Measurements from ENCODE around the gene HAPLN3.

Gene HAPLN3

DNA sequence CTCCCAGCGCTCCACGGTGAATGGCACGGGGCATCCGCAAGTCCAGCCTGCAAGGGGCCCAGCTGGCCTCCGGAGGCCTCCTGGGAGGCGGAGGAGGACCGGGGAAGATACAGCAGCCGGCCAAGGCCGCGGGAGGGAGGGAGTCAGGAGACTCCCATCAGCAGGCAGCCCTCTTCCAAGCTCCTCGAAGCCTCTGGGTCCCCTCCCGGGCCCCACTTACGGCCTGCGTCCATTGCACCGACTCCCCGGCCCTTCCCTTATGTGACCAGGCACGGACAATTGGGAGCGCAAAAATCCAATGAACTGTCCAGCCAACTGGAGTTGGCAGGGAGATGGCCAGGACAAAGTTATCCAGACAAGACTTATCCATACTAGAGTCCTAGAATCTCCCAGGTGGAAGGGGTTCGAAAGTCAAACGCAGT, 17.2 kb upstream of the HAPLN3 start:
- FAIRE-seq (no peak), DNase-seq (ENCODE audit: insufficient read length, low spot score) (no peak)

DNA sequence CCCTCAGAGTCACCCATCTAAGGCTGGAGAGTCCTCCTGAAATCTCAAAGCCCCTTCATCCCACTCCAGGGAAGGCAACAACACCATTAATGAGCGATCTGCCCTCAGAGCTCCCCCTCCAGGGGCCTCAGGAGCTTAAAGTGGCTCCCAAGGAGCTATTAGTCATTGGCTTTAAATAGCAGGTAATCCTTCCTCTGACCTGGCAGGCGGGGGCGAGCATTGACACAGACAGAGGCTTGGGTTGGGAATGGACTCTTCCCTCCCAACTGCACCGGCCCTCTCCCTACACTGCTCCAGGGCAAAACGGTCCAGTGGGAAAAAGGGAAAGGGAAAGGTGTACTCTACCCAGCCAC, 16.4 kb upstream of the HAPLN3 start:
- FAIRE-seq (no peak), DNase-seq (ENCODE audit: insufficient read length, low spot score) (no peak)

DNA sequence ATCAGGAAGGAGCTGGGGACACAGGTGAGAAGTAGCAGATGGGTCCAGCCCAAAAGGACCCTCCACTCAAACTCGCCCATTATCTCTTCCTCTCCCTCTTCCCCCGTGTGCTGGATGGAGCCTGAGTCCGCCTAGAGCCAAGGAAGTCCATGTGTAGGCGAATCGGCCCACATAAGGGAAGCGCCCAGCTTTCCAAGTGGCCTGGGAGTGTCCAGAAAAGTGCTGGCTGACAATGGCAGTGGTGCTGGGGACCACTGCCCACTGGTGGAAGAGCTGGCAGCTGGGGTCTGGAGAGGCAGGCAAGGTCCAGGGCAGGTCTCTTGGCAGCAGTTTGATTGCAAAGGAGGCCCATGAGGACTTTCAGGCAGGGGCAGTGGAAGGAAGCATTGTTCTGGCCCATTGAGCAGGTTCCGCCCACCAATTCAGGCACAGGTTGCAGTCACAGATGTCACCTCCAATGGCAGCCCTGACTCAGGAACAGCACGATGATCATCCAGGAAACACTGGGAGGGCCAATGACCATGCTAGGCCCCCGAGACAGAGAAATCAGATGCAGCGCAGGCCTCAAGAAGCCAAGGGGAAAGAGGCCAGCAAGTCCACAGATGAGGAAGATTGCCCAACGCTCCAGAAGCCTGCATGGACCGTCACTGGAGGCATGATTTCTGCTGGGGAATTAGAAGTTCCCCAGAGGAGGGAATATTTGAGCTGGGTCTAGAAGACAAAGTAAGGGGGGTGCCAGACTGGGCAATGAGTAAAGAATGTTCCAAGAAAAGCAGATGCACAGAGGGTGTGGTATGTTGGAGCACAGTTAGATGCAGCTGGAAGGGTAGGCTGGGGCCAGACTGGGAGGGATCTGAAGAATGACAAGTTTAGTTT, 14.8 kb upstream of the HAPLN3 start:
- DNase-seq (ENCODE audit: insufficient read length, low spot score): no peak
- no peak for FAIRE-seq

DNA sequence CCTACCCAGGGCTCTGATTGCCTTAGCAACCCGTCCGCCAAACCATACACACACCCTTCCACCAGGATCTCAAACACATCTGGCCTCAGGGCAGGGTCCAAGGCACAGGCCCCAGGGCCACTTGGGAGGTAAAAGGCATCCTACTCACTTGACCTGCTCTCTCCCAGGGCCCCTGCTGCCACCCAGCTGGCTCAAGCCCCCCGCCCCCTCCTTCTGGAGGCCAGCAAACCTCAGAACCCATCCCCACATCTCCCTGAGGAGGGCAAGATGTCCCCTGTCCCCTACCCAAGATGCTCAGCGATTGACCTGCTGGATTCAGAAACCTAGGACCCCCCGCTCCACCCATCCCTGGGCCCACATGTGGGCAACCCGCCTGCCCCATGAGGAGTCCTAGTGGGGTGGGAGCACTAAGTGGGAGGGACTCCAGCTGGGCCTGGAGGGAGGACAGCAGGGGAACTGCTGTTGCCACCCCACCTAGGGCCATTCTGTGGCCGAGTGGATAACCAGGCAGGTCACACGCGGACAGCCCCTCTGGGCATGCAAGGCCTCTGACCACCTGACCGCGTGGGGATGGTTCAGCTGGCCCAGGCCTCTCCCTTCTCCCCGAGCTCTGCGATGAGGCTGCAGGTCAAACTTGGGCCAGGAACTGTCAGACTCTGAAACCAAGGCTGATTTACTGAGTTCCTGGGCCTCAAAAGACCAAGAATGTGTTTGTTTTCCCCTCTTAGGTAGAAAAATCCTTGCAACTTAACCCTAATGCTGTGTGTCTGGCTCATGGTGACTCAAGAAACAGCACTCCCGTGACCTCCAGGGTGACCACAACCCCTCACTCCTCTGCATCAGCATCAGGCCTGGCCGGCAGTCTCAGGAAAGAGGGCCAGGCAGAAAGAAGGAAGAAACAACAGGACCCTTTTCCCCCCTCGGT, 13.6 kb upstream of the HAPLN3 start:
- DNase-seq (ENCODE audit: insufficient read length, low spot score) (no peak), FAIRE-seq (no peak)

DNA sequence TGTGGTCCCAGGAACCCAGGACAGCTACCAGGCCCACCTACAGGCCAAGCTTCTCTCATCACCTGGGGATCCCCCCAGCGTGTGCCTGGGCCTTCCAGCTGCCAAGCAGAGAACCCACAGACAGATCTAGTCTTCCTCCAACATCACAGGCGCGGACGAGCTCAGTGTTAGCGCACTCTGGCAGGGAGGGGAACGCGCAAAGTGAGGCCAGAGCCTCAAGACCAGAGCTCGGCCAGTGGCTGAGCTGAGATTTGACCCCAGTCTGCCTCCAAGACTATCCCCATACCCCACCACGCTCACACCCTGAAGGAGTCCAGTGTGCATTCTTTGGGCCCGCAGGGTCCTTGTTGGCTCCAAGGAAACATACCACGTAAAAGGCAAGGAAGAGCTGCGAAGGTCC, 12.8 kb upstream of the HAPLN3 start:
- no peak for FAIRE-seq
- DNase-seq (ENCODE audit: insufficient read length, low spot score): no peak

DNA sequence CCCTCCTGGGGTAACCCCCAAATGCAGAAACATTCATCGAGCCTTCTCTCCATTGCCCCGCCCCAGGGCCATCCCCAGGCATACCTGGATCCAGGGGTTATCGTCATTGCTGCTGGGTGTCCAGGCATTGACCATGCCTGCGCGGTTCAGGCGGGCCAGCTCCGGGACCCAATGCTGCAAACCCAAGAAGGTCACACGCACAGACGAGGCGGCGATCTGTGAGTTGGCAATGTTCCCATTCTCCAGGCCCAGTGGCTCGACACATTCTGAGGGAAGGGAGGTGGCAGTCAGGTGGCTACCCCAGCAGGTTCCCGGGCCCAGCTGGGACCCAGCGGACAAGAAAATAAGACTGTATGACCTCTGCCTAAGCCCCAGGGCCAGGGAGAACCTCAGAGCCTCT, 11.8 kb upstream of the HAPLN3 start:
- no peak for DNase-seq (ENCODE audit: insufficient read length, low spot score)
- no peak for FAIRE-seq

DNA sequence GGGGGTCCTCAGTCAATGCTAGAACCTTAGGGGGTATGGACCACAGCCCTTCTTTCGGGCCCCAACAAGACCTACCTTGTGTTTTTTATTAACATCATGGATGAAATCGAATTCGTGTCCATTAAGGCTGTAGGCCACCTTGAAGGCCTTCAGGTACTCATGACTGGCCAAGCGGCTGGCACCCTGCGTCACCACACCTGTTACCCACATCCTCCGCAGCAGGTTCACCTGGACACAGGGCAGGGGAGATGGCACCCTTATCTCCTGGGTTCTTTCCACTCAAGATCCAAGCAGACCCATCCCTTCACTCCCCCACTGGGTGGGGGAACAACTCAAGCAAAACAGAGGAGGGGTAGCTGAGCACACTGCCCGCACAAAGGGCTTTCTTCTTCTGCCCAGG, 11.2 kb upstream of the HAPLN3 start:
- no peak for FAIRE-seq
- no peak for DNase-seq (ENCODE audit: insufficient read length, low spot score)

DNA sequence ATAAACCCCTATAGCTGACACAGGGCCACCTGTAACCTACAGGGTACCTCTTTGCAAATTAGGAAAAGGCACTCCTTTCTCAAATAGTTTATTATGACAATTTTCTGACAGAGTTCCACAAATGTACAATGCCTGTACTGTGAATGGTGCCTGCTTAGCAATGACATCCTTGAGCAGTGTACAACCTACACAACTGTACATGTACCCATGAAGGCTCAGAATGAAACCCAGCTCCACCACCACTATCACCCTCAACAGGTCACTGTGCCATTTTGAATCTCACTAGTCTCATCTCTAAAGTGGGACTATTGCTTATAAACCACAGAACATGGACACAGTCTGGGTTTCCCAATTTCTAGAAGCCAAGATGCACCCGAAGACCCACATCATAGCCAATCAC, 10.8 kb upstream of the HAPLN3 start:
- DNase-seq (ENCODE audit: insufficient read length, low spot score) (no peak), FAIRE-seq (no peak)

DNA sequence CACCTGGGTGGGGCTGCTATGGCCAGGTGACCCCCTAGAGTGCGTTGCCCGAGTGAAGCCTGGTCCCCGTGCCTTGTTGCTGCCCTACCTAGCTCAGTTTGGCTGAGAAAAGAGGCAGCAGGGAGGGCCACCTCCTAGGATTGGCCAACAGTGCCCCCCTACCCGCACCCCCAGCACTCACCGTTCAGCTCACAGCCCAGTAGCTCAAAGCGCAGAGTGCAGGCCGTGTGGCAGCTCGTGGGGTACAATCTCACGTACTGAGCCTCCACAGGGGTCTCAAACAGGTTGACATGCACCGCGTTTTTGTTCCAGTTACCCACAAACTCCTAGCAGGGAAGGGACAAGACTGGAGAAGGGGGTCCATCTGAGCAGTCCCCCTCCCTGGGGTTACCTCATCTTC, 10.2 kb upstream of the HAPLN3 start:
- DNase-seq (ENCODE audit: insufficient read length, low spot score) (no peak), FAIRE-seq (no peak)

DNA sequence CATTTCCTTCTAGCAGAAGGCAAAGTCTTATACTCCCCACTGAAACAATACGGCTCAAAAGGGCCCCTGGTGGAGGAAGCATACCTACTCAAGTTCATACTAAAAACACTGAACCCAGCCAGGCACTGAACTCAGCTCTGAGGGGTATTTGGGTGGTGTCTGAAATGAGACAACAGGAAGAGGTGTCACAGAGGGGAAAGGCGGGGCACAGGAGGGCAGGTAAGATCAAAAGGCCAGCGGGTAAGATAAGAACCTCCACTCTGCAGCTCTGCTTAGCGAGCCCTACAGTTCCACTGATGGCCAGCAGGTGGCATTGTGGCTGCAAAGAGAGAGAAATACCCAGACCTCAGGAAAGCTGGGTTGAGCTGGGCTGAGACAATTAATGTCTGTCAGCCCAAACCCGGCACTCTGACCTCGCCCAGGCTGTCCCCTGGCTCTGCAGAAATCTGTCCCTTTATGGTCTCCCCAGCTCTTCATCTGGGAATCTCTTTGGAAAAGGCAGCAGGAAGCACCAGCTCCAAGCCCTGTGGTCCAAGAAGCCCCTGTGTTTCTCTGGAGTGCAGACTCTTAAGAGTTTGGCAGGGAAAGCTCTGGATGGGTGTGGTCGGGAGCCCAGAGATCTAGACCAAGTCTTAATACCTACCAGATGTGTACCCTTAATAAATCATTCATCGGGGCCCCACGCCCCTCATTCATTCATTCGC, 9.4 kb upstream of the HAPLN3 start:
- FAIRE-seq: peak; percentile 78
- peak; percentile 81 for DNase-seq (ENCODE audit: insufficient read length, low spot score)

DNA sequence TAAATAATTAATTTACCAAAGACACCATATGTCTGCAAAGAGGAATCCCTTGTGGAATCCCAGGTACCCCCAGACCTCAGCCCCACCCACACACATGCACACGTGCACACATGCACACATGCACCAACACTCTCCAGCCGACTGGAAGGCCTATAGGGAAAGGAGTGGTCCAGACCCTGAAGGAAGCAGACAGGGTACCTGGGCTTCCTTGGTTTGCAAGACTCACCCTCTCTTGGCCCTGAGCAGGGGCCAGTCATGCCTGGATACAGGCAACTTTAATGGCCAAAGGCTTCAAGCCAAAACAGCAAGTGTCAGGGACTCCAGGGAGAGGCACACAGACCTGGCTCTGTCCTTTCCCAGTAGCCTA, 8.9 kb upstream of the HAPLN3 start:
- DNase-seq (ENCODE audit: insufficient read length, low spot score) (no peak), FAIRE-seq (no peak)

DNA sequence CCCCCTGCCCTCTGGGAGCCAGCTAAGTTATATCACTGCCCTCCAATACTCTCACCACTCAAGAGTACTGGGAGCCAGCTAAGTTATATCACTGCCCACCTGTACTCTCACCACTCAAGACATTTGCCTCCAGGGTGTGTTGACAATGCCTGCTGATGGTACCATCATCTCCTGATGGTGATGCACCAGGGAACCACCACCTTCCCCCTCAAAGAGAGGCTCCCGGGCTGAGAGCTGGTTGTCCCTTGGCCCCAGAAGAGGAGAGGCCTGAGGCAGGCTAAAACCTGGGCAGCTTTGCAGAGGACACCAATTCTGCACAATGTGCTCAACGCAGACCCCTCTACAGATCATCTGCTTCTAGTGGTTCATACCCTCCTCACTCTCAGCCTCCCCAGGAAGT, 7.5 kb upstream of the HAPLN3 start:
- FAIRE-seq (no peak), DNase-seq (ENCODE audit: insufficient read length, low spot score) (no peak)

DNA sequence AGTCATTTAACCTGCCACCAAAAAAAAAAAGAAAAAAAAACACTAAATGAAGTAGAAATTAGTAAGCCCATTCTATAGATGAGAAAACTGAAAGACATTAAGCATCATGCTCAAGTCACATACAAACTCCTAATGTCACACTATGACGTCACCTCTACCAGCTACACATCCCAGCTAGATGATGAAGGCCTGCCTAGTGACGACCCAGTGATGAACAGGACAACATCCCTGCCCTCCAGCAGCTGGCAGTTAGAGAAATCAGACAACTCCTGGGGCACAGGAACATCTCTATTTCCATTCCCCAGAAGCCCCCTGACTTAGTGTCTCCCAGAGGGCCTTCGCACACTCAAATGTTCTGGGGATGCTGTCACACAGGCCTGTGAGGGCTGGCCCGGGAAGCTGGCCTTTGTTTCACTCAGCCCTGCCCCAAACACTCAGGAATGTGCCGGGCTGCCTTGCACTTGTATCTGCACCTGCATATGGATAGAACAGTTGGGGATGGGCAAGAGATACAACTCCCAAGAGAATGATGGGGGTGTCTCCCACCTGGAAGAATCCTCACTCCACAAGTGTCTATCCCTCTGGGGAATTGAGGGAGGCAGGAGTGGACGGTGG, 7.0 kb upstream of the HAPLN3 start:
- DNase-seq (ENCODE audit: insufficient read length, low spot score) (no peak), FAIRE-seq (no peak)

DNA sequence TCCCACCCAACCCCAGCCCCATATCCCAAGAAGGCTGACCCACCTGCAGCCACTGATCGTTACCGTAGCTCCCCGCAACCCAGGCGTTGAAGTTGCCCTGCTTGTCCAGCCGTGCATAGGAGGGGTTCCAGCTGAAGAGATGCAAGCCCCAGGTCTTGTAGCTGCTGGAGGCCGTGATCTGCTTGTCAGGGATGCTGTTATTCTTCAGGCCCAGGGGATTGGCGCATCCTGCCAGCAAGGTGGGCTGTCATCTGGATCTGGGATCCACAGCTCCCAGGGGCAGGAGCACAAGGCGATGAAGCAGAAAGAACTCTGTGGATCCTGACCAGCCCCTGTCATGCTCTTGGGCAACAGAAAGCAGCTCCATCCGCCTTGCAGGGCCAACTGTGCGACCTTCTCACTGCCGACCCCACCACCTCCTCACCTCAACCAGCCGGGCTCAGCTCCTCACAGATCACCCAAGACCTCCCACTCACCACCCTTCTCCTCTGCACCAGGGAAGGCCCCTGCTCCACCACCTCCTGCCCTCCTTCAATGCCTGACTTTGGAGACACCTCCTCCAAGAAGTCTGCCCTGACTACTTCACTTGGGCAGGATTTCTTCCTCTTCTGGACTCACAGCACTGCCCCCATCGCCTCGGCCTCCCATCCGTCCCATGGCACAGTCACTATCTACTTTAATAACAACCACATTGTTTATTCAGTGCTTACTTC, 6.3 kb upstream of the HAPLN3 start:
- no peak for FAIRE-seq
- DNase-seq (ENCODE audit: insufficient read length, low spot score): no peak

DNA sequence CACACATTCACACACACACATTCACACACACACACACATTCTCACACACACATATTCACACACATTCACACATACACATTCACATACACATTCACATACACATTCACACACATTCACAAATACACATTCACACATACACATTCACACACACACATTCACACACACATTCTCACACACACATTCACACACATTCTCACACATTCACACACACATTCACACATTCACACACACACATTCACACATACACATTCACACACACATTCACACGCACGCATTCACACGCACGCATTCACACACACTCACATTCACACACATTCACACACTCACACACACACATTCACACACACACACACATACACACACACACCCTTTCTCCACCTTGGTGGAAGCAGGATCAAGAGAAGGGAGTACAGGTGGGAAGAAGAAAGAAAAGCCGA, 5.7 kb upstream of the HAPLN3 start:
- FAIRE-seq: no peak
- DNase-seq (ENCODE audit: insufficient read length, low spot score): no peak

DNA sequence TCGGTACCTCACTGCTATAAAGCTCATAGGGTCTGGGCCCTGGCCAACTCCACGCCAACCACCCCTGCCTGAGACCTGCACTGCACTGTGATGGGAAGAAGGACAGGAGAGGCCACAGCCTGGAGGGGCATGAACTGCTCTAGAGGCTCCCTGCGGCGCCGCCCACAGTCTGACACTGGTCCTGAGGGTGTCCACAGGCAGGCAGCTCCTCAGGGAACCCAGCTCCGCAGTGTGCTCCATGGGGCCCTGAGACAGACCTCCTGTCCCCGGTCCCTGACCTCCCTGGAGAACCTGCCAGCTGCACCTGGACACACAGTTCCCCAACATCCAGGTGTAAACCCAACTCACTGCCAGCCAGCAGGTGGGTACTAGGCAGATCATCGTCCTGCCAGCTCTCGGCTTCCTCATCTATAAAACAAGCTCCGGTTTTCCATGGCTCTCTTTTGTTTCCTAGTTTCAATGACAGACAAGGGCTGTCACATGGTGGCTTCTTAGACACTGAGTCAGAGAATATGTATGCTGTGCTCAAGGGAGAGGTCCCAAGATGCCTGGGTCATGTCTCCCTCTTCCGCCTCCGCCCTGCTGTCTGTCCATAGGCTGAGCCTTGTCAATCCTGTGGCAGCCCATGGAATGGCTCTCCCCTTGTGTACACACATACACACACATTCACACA, 5.1 kb upstream of the HAPLN3 start:
- FAIRE-seq (no peak), DNase-seq (ENCODE audit: insufficient read length, low spot score) (no peak)

DNA sequence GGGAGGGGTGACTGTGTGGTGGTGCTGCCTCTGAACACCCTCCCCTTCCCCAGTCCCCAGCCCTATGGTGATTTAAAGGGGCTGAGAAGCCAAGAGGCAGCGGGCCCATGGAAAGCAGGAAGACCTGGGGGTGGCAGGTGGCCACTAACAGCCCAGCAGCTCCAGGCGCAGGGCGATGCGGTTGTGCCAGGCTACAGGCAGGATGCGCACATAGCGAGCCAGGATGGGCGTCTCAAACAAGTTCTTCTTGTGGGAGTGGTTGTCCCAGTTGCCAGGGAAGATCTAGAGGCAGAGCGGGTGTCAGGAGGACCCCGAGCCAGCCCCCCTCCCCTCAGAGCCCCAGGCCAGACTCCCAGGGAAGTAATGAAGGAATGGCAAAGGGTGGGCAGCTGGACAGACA, 3.9 kb upstream of the HAPLN3 start:
- FAIRE-seq: no peak

DNA sequence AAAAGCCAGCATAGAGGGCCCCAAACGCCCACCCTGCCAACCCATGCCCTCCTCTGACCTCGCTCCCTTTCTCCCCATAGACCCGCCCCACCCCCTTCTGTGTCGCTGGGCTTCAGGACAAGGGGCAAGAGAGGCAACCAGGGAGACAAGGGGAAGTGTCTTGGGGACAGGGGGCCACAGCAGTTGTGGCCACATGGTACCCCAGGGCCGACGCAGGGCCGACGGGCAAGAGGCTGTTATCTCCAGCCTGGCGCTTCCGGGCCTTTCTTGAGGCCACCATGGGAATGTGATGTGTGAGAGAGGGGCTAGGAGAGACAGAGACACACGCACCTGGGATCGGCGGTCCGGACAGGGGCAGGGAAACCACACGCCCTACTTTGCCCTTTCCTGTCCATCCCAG, 3.4 kb upstream of the HAPLN3 start:
- no peak for FAIRE-seq
- DNase-seq (ENCODE audit: insufficient read length, low spot score): no peak

More for the DNA sequence above, 3.9 kb upstream of the HAPLN3 start:
- no peak for DNase-seq (ENCODE audit: insufficient read length, low spot score)

DNA sequence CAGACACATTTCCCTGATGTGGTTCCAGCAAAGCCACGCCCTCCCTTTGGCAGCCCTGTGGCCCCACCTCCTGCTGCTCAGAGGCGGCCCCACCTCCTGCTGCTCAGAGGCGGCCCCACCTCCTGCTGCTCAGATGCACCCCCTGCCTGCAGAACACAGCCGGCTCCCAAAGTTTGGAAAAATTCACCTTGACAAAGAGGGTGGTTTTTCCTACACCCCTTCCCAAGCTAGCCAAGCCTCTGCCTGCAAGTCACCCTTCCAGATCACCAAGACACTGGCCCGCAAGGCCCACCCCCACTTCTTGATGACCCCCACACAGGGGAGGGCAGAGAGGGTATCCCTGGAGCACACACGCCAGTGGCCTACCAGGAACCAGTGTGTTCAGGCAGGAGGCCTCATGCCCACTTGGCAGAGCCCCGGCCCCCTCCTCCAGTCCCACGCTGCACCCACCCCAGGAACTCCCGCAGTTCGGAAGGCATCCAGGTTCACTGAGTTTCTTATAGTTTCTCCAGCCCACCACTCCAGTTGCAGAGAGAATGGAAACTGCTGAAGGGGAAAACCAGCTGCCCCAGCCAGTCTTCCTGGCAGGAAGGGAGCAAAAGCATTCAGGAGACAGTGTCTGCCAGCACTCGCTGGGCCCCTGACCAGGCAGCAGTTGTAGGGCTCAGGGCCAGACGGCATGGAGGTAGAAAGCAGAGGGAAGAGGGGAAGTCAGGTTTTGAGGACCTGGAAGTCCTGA, 2.3 kb upstream of the HAPLN3 start:
- FAIRE-seq: no peak
- DNase-seq (ENCODE audit: insufficient read length, low spot score): no peak

Data from GM19239 (cell line).